Upper lobe of right lung (tissue), 1 donor: ENCODE results near the gene WDR70. TPM values are rescaled to one million over a fixed set of nuclear protein-coding genes. Genes with fewer than 3 reads are reported as not detected.

Source experiments
- ATAC-seq: fragments of 200-7000 bp; cut with Tn5 transposase; one replicate; pipeline ENCODE4 v1.9.1; 2020; ENCODE audit warnings: mild to moderate bottlenecking, moderate library complexity
- DNase-seq: peaks from one replicate; pipeline ENCODE4 v3.0.0-alpha.2; 2020
- H3K27ac ChIP-seq: fragments of 200-600 bp; one replicate; pipeline ENCODE4 v1.8.0; 2022
- H3K27me3 ChIP-seq: fragments of 200-600 bp; one replicate; pipeline ENCODE4 v1.8.0; 2022; ENCODE audit warnings: mild to moderate bottlenecking
- H3K36me3 ChIP-seq: fragments of 200-600 bp; one replicate; pipeline ENCODE4 v1.8.0; 2022
- H3K4me1 ChIP-seq: fragments of 200-600 bp; one replicate; pipeline ENCODE4 v1.8.0; 2022
- H3K4me3 ChIP-seq: fragments of 200-600 bp; one replicate; pipeline ENCODE4 v1.8.0; 2022; ENCODE audit warnings: mild to moderate bottlenecking
- H3K9me3 ChIP-seq: fragments of 200-600 bp; one replicate; pipeline ENCODE4 v1.8.0; 2022
- intact Hi-C: fragments of 100-400 bp; cut with DNase I; formaldehyde crosslinking; loops from one replicate; pipeline ENCODE4 v1.11.0; 2022
- total RNA-seq: library from RNA; stranded (reverse); fragmentation: NEBNext Ultra II Directional; extraction: Animal tissue kit (Norgen Biotek cat#: 25700); gene quantifications from one replicate; pipeline ENCODE4 v1.2.1, GENCODE V29; 2021
- TF ChIP-seq, protein P1 (sequence below): fragments of 200-600 bp; IDR thresholded peaks from one replicate; pipeline ENCODE4 v1.8.0; 2022; ENCODE audit warnings: antibody characterized with exemption
- donor health status: DM: no; HTN: yes; CAD: no; lungs with severe emphysema.

Gene WDR70
- total RNA-seq, 1 donor from 2014 or later: 24.7 TPM

DNA sequence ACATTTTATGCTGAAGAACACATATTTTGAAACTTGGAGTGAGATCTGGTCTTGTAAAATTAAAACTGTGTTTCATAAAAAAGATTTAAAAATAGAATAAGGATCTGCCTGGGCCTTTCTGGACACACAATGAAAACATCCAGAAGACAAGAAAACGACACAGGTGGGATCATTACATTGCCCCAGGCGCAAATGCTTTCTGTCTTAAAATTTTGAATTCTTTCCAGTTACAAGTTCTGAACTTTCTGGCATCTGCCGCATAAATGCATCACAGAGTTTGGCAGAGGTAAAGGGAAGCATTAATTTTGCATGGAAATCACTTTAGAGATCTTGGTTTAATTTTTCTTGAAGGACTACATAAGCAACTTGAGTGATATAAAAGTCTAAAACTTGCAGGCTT is 219.6 kb downstream of the WDR70 start:
- intact Hi-C loops: no loop called here
- Histone ChIP-seq H3K27me3 (no peaks in the 10 kb centered on the region), H3K4me1 (no peaks in the 10 kb centered on the region), H3K9me3 (peaks cover 5% of the 10 kb centered on the region), H3K36me3 (no peaks in the 10 kb centered on the region), H3K4me3 (no peak overlapping the region), H3K27ac (no peak overlapping the region)
- DNase-seq (no peak), ATAC-seq (no peak)
- TF ChIP-seq, protein P1, sequence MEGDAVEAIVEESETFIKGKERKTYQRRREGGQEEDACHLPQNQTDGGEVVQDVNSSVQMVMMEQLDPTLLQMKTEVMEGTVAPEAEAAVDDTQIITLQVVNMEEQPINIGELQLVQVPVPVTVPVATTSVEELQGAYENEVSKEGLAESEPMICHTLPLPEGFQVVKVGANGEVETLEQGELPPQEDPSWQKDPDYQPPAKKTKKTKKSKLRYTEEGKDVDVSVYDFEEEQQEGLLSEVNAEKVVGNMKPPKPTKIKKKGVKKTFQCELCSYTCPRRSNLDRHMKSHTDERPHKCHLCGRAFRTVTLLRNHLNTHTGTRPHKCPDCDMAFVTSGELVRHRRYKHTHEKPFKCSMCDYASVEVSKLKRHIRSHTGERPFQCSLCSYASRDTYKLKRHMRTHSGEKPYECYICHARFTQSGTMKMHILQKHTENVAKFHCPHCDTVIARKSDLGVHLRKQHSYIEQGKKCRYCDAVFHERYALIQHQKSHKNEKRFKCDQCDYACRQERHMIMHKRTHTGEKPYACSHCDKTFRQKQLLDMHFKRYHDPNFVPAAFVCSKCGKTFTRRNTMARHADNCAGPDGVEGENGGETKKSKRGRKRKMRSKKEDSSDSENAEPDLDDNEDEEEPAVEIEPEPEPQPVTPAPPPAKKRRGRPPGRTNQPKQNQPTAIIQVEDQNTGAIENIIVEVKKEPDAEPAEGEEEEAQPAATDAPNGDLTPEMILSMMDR: no peak

DNA sequence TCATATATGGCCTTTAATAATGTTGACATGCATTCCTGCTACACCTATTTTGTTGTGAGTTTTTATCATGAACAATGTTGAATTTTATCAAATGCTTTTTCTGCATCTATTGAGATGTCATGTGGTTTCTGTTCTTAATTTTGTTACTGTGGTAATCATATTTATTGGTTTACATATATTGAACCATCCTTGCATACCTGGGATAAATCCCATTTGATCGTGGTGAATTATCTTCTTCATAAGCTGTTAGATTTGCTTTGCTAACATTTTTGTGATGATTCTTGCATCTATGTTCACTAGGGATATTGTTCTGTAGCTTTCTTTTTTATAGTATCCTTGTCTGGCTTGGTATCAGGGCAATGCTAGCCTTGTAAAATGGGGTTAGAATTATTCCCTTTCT is 222.0 kb downstream of the WDR70 start:
- ATAC-seq: no peak
- no peak for DNase-seq
- Histone ChIP-seq H3K4me1 (no peaks in the 10 kb centered on the region), H3K9me3 (peaks cover 5% of the 10 kb centered on the region), H3K4me3 (no peak overlapping the region), H3K27me3 (no peaks in the 10 kb centered on the region), H3K36me3 (no peaks in the 10 kb centered on the region), H3K27ac (no peak overlapping the region)
- intact Hi-C loops: no loop called here
- TF ChIP-seq, protein P1: no peak

DNA sequence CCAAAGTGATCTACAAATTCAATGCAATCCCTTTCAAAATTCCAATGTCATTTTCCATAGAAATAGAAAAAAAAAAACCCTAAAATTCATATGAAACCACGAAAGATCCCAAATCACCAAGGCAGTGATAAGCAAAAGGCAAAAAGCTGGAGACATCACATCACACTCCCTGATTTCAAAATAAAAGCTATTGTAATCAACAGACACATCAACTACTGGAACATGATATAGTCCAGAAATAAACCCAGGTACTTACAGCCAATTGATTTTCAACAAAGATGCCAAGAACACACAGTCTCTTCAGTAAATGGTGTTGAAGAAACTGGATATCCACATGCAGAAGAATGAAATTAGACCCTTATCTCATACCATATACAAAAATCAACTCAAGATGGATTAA is 224.0 kb downstream of the WDR70 start:
- DNase-seq (no peak), ATAC-seq (no peak)
- H3K27ac ChIP-seq: no peak overlapping the region
- H3K27me3 ChIP-seq: no peaks in the 10 kb centered on the region
- H3K4me1 ChIP-seq: no peaks in the 10 kb centered on the region
- intact Hi-C loops: no loop called here
- TF ChIP-seq, protein P1: no peak
- no peaks in the 10 kb centered on the region for H3K36me3 ChIP-seq
- peaks cover 5% of the 10 kb centered on the region for H3K9me3 ChIP-seq
- no peak overlapping the region for H3K4me3 ChIP-seq

DNA sequence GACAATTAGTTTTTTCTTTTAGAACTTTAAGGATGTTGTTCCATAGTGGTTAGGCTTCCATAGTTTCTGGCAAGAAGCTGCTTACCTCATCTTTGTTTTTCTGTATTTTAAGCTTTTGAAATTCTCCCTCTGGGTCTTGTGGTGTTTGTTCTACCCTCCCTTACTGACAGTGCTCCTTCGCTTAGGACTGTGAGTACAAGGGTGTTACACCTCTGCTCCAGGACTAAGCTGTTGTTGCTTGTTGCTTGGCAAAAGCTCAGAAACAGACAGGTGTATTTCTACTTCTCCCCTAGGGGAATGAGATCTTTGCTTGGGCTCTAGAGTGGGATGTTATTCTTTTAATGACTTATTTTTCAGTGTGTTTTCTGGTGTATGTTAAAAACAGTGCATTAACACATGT is 225.2 kb downstream of the WDR70 start:
- no peak overlapping the region for H3K27ac ChIP-seq
- no peaks in the 10 kb centered on the region for H3K4me1 ChIP-seq
- H3K9me3 ChIP-seq: peaks cover 5% of the 10 kb centered on the region
- no peak overlapping the region for H3K4me3 ChIP-seq
- DNase-seq: no peak
- intact Hi-C loops: no loop called here
- TF ChIP-seq, protein P1: no peak
- no peaks in the 10 kb centered on the region for H3K36me3 ChIP-seq
- no peaks in the 10 kb centered on the region for H3K27me3 ChIP-seq
- no peak for ATAC-seq

DNA sequence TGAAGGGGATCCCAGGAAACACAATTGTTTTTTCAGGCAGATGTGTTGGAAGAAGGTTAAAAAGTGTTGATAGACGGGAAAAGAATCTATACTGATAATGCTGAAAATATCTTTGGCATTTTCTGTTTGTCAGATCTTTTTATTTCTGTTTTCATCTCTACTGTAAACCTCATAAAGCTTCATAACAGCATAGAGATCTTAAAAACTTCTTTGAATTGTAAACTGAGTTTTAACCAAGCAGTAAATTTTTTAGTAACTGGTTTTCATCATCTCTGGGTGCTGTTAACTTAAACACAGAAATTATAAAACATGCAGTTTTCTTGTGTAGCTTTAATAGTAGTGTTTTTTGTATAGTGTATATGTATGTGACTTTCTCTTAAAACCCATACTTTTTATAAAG is 227.0 kb downstream of the WDR70 start:
- Histone ChIP-seq H3K36me3 (no peaks in the 10 kb centered on the region), H3K9me3 (no peaks in the 10 kb centered on the region), H3K27ac (no peak overlapping the region), H3K4me3 (no peak overlapping the region), H3K27me3 (no peaks in the 10 kb centered on the region), H3K4me1 (no peaks in the 10 kb centered on the region)
- DNase-seq: no peak
- TF ChIP-seq, protein P1: no peak
- ATAC-seq: no peak
- intact Hi-C loops: no loop called here

DNA sequence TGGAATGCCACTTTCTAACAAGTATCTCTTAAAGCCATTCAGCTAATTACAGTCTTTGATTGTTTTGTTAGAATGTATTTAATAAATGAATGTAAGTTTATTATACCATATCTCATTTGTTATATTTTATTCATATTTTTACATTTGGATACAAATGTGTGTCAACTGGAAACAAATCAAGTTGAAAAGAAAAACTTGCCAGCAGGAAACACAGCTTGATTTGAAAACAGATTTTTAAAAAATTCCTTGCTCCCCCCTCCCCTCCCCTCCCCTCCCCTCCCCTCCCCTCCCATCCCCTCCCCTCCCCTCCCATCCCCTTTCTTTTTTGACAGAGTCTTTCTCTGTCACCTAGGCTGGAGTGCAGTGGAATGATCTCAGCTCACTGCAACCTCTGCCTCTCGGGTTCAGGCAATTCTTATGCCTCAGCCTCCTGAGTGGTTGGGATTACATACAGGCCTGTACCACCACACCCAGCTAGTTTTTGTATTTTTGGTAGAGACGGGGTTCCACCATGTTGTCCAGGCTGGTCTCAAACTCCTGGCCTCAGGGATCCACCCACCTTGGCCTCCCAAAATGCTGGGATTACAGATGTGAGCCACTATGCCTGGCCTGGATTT is 227.6 kb downstream of the WDR70 start:
- no peak overlapping the region for H3K27ac ChIP-seq
- no peaks in the 10 kb centered on the region for H3K27me3 ChIP-seq
- no peaks in the 10 kb centered on the region for H3K36me3 ChIP-seq
- no peaks in the 10 kb centered on the region for H3K9me3 ChIP-seq
- H3K4me1 ChIP-seq: no peaks in the 10 kb centered on the region
- TF ChIP-seq, protein P1: no peak
- DNase-seq: no peak
- no peak for ATAC-seq
- intact Hi-C loops: no loop called here
- no peak overlapping the region for H3K4me3 ChIP-seq
